DND-41 (cell line): ENCODE measurements around the gene RELN.

Experiments used
- ATAC-seq: fragments of 200-7000 bp; cut with Tn5 transposase; 3 replicates; pipeline ENCODE4 v1.9.1; 2021; ENCODE audit warnings: low read depth; ENCODE audit not compliant: insufficient read depth
- DNase-seq: peaks from one replicate; pipeline ENCODE4 v3.0.0-alpha.2; 2020
- H2AFZ ChIP-seq: 2 replicates; pipeline ENCODE4 v1.6.0; 2012; ENCODE audit warnings: low read depth, low read length
- H3K27ac ChIP-seq: 2 replicates; pipeline ENCODE4 v1.5.1; 2012; ENCODE audit warnings: low read length, inconsistent platforms
- H3K27me3 ChIP-seq: fragments of 200-600 bp; sonication (generic); 2 replicates; pipeline ENCODE4 v1.6.0; 2012; ENCODE audit warnings: low read length, mild to moderate bottlenecking, inconsistent platforms; ENCODE audit not compliant: insufficient read depth, poor library complexity
- H3K36me3 ChIP-seq: 2 replicates; pipeline ENCODE4 v1.5.1; 2012; ENCODE audit warnings: low read length, inconsistent platforms; ENCODE audit not compliant: insufficient read depth
- H3K4me1 ChIP-seq: 2 replicates; pipeline ENCODE4 v1.5.1; 2012; ENCODE audit warnings: mild to moderate bottlenecking, low read length; ENCODE audit not compliant: insufficient read depth
- H3K4me2 ChIP-seq: 2 replicates; pipeline ENCODE4 v1.6.0; 2012; ENCODE audit warnings: mild to moderate bottlenecking, moderate library complexity, low read length, inconsistent platforms; ENCODE audit not compliant: insufficient read depth
- H3K4me3 ChIP-seq, 2 experiments: fragments of 200-600 bp in 1 of 2; shearing (Covaris generic) in 1 of 2; 2 replicates each; pipeline ENCODE4 v1.5.1; 2012 to 2016; ENCODE audit warnings: inconsistent platforms in 2 of 2, low read length in 2 of 2, mild to moderate bottlenecking in 2 of 2, low read depth in 1 of 2, moderate library complexity in 1 of 2
- H3K79me2 ChIP-seq: 2 replicates; pipeline ENCODE4 v1.6.0; 2012; ENCODE audit warnings: low read length, inconsistent platforms; ENCODE audit not compliant: insufficient read depth
- H3K9ac ChIP-seq: 2 replicates; pipeline ENCODE4 v1.6.0; 2012; ENCODE audit warnings: low read depth, mild to moderate bottlenecking, inconsistent platforms, low read length, moderate library complexity
- H3K9me3 ChIP-seq: 2 replicates; pipeline ENCODE4 v1.5.1; 2012; ENCODE audit warnings: low read length, moderate library complexity, mild to moderate bottlenecking, inconsistent platforms; ENCODE audit not compliant: insufficient read depth, severe bottlenecking
- H4K20me1 ChIP-seq: 2 replicates; pipeline ENCODE4 v1.6.0; 2012; ENCODE audit warnings: low read length; ENCODE audit not compliant: insufficient read depth
- EZH2 ChIP-seq: IDR thresholded peaks from 3 replicates; pipeline ENCODE4 v1.6.1; 2012; ENCODE audit warnings: borderline replicate concordance, low read depth, mild to moderate bottlenecking, moderate library complexity, low read length, inconsistent platforms; ENCODE audit not compliant: severe bottlenecking
- TF ChIP-seq, protein P1 (sequence below): IDR thresholded peaks from 2 replicates; pipeline ENCODE4 v1.5.1; 2012; ENCODE audit warnings: borderline replicate concordance, low read length, moderate library complexity, mild to moderate bottlenecking; ENCODE audit not compliant: poor library complexity, severe bottlenecking; ENCODE audit errors: extremely low read depth

The RELN gene

DNA sequence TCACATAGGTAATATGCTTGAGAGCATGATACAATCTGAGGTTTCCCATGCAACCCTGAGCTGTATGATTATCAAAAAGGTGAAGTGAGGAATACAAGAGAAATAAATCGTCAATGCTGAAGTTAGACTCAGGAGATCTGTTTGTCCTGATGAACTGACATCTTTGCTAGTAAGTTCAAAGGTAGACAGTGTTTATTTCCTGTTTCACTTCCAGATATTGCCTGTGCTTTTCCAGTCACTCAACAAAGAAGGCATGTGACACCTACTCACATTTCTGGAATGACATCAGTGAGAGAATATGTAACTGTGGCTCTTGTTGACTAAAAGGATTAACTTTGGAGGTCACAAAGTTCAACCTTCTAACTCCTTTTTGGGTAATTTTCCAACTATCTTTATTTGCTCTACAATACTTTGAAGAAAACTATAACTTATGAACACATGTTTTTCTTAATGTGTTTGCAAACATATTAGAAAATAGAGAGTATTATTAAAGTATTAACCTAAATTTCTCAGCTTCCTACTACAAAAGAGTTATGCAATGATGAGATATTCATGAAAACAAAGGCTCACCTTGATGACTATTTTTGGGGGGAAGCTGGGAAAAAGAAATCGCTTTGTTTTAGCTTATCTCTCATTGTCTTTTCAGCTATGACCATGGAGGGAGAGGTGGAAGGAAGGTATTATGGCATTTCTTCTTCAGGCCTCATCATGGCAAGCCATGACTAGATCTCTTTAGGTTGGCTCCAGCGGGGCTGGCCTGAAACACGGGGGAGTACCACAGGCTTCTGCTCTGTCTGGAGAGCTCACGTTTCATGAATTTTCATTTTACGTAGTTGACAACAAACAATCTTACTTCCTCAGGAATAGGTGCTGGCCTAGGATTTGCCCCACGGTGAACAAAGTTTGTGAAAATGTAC, 328.7 kb downstream of the RELN start:
- Histone ChIP-seq H3K9ac (no peak overlapping the region), H3K27ac (no peak overlapping the region), H3K9me3 (no peaks in the 10 kb centered on the region), H3K36me3 (no peaks in the 10 kb centered on the region), H2AFZ (no peak overlapping the region), H3K4me3 (no peak overlapping the region), H3K27me3 (no peaks in the 10 kb centered on the region), H4K20me1 (no peaks in the 10 kb centered on the region), H3K4me1 (no peaks in the 10 kb centered on the region), H3K79me2 (no peaks in the 10 kb centered on the region), H3K4me2 (no peak overlapping the region)
- ATAC-seq (no peak), DNase-seq (no peak)
- TF ChIP-seq, protein P1, sequence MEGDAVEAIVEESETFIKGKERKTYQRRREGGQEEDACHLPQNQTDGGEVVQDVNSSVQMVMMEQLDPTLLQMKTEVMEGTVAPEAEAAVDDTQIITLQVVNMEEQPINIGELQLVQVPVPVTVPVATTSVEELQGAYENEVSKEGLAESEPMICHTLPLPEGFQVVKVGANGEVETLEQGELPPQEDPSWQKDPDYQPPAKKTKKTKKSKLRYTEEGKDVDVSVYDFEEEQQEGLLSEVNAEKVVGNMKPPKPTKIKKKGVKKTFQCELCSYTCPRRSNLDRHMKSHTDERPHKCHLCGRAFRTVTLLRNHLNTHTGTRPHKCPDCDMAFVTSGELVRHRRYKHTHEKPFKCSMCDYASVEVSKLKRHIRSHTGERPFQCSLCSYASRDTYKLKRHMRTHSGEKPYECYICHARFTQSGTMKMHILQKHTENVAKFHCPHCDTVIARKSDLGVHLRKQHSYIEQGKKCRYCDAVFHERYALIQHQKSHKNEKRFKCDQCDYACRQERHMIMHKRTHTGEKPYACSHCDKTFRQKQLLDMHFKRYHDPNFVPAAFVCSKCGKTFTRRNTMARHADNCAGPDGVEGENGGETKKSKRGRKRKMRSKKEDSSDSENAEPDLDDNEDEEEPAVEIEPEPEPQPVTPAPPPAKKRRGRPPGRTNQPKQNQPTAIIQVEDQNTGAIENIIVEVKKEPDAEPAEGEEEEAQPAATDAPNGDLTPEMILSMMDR = no peak
- TF ChIP-seq EZH2 = no peak

DNA sequence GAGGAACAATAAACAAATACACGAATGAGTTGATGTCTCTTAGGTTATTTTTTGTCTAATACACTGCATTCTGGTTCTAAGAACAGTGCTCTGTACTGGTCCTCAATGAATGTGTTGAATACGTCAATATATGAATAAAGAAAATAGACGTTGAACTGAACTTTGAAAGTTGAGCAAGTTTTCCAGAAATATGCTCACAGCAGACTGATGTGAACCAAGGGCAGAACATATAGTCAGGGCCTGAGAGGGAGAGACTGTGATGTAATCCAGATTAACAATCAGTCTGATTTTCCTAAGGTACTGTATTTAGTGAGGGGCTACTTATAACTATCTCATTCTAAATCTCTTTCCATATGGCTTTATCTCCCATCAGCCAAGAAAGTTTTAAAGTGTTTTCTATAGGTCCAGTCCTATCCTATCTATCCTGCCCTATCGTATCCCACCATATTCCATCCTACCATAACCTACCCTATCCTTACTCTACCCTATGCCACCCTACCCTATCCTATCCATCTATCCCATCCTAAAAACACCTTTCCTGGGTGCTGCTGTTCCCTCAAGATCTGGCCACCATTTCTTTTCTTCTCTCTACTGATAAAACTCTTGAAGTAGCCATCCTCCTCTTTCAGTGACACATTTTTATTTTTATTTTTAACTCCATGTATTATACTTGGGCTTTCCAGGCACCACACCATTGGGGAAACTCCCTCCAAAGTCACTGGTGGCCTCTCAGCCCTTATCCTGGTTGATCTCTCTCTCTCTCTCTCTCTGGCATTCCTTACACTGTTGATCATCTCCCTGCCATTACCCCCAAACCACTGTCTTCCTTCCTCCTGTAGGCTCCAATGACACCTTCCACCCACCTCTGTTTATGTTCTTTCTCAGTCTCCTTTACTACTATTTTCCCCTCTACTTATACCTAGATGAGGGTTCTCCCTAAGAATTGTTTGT, 331.1 kb downstream of the RELN start:
- Histone ChIP-seq H3K4me2 (no peak overlapping the region), H3K4me1 (no peaks in the 10 kb centered on the region), H3K27ac (no peak overlapping the region), H4K20me1 (no peaks in the 10 kb centered on the region), H3K4me3 (no peak overlapping the region), H3K9me3 (no peaks in the 10 kb centered on the region), H3K9ac (no peak overlapping the region), H3K79me2 (no peaks in the 10 kb centered on the region), H3K27me3 (no peaks in the 10 kb centered on the region), H3K36me3 (no peaks in the 10 kb centered on the region), H2AFZ (no peak overlapping the region)
- TF ChIP-seq, protein P1 = no peak
- TF ChIP-seq EZH2 = no peak
- ATAC-seq = no peak
- DNase-seq = no peak

DNA sequence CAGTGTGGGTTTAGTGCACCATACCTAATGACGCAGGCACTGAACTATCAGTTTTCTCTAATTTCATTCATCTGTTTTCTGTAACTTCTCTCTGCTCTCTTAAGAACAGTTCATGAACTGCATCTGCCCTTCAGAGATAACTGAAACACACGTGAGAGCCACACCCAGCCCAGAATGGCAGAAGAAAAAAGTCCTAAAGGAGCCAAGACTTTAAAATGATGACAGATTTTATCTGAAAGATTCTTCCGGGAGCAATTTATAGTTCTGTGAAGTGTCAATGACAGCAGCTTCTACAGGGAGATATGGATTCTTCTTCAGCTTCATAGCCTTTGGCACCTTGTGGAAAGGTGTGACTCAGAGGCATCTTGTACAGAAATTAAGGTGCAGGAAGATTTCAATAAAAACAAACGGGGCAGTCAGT, 332.0 kb downstream of the RELN start:
- no peaks in the 10 kb centered on the region for H4K20me1 ChIP-seq
- no peaks in the 10 kb centered on the region for H3K9me3 ChIP-seq
- H3K4me3 ChIP-seq = no peak overlapping the region
- ATAC-seq = no peak
- H3K4me1 ChIP-seq = no peaks in the 10 kb centered on the region
- H3K79me2 ChIP-seq = no peaks in the 10 kb centered on the region
- H2AFZ ChIP-seq = no peak overlapping the region
- H3K36me3 ChIP-seq = no peaks in the 10 kb centered on the region
- H3K4me2 ChIP-seq = no peak overlapping the region
- no peaks in the 10 kb centered on the region for H3K27me3 ChIP-seq
- no peak overlapping the region for H3K27ac ChIP-seq
- no peak overlapping the region for H3K9ac ChIP-seq
- DNase-seq = no peak
- no peak for TF ChIP-seq EZH2
- TF ChIP-seq, protein P1 = no peak
